Measurements from ENCODE around the gene SLC7A5.
"Not testable (repeated sequence)": the region's sequence is repeated elsewhere in the genome, so short reads cannot be mapped to it uniquely, and the experiment has no call there.

Gene SLC7A5

GRCh38 chr16:87861300-87862099 is 7.8 kb downstream of the SLC7A5 start:
- not testable (repeated sequence) for DNase-seq (ENCODE audit: low read depth in 2 of 2)

GRCh38 chr16:87860553-87861299 is 8.6 kb downstream of the SLC7A5 start:
- no peak for DNase-seq (ENCODE audit: low read depth in 2 of 2)

- DNase-seq (ENCODE audit: low read depth in 2 of 2), result not testable (repeated sequence)
These were observed 10.9 kb downstream of the SLC7A5 start for GRCh38 chr16:87858151-87858993.

- no peak for DNase-seq (ENCODE audit: low read depth in 2 of 2)
These were observed 12.5 kb downstream of the SLC7A5 start for GRCh38 chr16:87856791-87857228.

GRCh38 chr16:87855852-87856715 is 13.2 kb downstream of the SLC7A5 start:
- no peak for DNase-seq (ENCODE audit: low read depth in 2 of 2)

GRCh38 chr16:87854907-87855683 is 14.2 kb downstream of the SLC7A5 start:
- DNase-seq (ENCODE audit: low read depth in 2 of 2), result no peak

- DNase-seq (ENCODE audit: low read depth in 2 of 2), result no peak
These were observed 15.0 kb downstream of the SLC7A5 start for GRCh38 chr16:87854053-87854906.

GRCh38 chr16:87853411-87854052 is 15.8 kb downstream of the SLC7A5 start:
- DNase-seq (ENCODE audit: low read depth in 2 of 2), result peak; percentile 76 to 82

GRCh38 chr16:87851601-87852000 is 17.7 kb downstream of the SLC7A5 start:
- DNase-seq (ENCODE audit: low read depth in 2 of 2), result no peak

- DNase-seq (ENCODE audit: low read depth in 2 of 2), result no peak
These were observed 18.1 kb downstream of the SLC7A5 start for GRCh38 chr16:87851141-87851587.

- DNase-seq (ENCODE audit: low read depth in 2 of 2), result no peak
These were observed 19.0 kb downstream of the SLC7A5 start for GRCh38 chr16:87850009-87851006.

GRCh38 chr16:87849419-87850008 is 19.8 kb downstream of the SLC7A5 start:
- no peak for DNase-seq (ENCODE audit: low read depth in 2 of 2)

- DNase-seq (ENCODE audit: low read depth in 2 of 2), result no peak
These were observed 20.5 kb downstream of the SLC7A5 start for GRCh38 chr16:87848676-87849345.

- no peak for DNase-seq (ENCODE audit: low read depth in 2 of 2)
These were observed 21.3 kb downstream of the SLC7A5 start for GRCh38 chr16:87847785-87848675.

- no peak for DNase-seq (ENCODE audit: low read depth in 2 of 2)
These were observed 21.9 kb downstream of the SLC7A5 start for GRCh38 chr16:87847467-87847784.
